H1 (cell line): ENCODE measurements around the gene ME3. TPM values are rescaled to one million over a fixed set of nuclear protein-coding genes. Genes with fewer than 3 reads are reported as not detected.

ENCODE experiments used
- POLR2AphosphoS5 ChIP-seq: IDR thresholded peaks from 2 replicates; pipeline ENCODE4 v1.6.1; 2011; ENCODE audit warnings: low read depth, low read length
- SRF ChIP-seq: IDR thresholded peaks from 2 replicates; pipeline ENCODE4 v1.6.1; 2011; ENCODE audit warnings: mild to moderate bottlenecking, low read depth, low read length, moderate library complexity
- polyA plus RNA-seq, 7 experiments: library from polyadenylated mRNA; depleted of rRNA in 3 of 7; stranded (reverse) in 5 of 7; unstranded in 2 of 7; fragments of >200 nt in 5 of 7; fragments of 200-250 nt in 2 of 7; gene quantifications; 1 replicate in 5 of 7; 2 replicates in 1 of 7; 4 replicates in 1 of 7; pipeline versions ENCODE4 v1.2.1 to v1.2.3, GENCODE V29; 2011 to 2013; ENCODE audit warnings: missing spikeins in 2 of 7, mixed read lengths in 2 of 7
- total RNA-seq: library from RNA; stranded (reverse); fragmentation: NEBNext Ultra II Directional; extraction: Animal tissue kit (Norgen Biotek cat#: 25700); gene quantifications from 2 replicates; pipeline ENCODE4 v1.2.1, GENCODE V29; 2021

ME3 gene
- total and polyA plus RNA-seq, 2 of the 8 experiments (the other 6 are each of a cell fraction or from before 2014, with no cell fraction given): 1.5 to 2.8 TPM

- TF ChIP-seq POLR2AphosphoS5 (no peak), SRF (no peak)
These were observed 277.3 kb downstream of the ME3 start (continued) for GRCh38 chr11:86395061-86395551.

Other genes with a start within 250 kb of the ME3 start
- 5.0 and 5.6 TPM in 2 replicates for gene PRSS23, start 127.9 kb upstream of the ME3 start, total RNA-seq
- 3.3 and 4.4 TPM in 2 replicates for gene PRSS23, start 127.9 kb upstream of the ME3 start, polyA plus RNA-seq (2011; rRNA removed)